Activated T-cell treated with anti-CD3 and anti-CD28 coated beads for 4 hours (primary cell): Measurements from ENCODE around the gene SMARCD2.
"Not testable (repeated sequence)": the region's sequence is repeated elsewhere in the genome, so short reads cannot be mapped to it uniquely, and the experiment has no call there.

Experiments
- DNase-seq: peaks from one replicate; pipeline ENCODE4 v3.0.0-alpha.2; 2020

The SMARCD2 gene

DNA sequence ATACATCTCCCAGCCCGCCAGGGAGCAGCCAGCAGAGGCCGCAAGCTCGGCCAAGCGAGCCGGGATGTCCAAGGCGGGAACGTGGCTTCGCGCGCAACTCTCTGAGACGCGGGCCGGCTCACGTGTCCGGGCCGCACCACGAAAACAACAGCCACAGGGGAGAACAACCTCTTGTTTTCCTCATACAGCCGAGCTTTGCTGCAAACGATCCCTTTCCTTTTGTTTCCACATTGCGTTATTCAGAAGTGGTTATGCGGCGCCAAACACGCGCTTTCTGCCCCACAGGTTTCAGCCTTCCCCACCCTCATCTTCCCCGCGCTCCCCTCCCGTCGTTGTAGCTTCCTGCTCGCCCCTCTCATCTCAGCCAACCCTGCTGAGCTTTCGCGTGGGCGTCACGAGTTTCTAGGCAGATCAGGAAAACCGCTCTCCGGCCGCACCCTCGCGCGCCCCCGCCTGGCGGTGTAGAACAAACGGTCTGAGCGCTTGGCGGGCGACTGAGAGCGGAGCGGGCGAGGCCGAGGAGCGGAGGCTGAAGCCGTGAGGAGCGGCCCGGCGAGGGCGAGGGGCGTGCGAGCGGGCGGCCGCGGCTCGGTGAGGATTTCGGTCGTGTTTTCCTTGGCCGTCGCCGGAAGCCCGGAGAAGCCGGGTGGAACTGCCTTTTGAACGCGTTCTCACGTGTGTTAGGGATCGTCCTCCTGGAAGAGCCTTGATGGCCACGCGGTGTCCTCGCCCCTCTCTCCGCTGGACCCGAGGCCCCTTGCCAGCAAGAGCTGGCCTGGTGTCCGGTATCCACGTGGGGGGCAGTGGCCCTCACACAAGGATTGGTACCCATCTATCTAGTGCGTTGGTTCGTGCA, 6.6 kb upstream of the SMARCD2 start:
- DNase-seq = peak; percentile 93

DNA sequence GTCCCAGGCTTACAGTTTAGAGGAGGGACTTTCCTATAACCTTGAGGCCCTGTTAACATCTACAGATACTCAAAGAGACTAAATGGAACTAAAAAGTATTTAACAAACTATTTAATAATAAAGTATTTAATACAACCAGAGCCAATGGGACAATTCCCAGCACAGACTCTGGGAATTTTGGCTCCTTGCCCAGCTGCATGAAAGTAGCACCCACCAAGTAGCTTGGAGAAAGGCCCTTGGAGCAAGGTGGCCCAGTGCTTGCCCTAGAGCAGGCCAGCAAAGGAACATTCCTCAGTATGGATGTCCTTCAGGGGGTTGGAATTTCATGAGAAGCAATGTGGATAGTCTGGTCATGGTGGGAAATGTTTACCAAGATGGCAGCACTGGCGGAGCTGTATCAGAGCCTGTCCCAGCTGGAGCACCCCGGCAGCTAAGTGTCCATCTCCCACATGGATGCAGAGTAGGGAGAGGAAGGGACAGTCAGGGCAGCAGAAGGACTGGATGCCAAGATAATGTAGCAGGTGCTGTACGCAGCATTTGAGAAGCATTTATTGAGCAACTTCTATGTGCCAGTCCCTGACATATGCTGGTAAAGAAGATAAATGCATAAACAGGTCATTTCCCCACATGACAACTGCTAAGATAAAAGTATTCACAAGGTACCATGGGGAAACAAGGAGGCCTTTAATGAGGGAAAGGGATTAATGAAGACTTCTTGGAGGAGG, 5.2 kb upstream of the SMARCD2 start:
- DNase-seq = no peak

DNA sequence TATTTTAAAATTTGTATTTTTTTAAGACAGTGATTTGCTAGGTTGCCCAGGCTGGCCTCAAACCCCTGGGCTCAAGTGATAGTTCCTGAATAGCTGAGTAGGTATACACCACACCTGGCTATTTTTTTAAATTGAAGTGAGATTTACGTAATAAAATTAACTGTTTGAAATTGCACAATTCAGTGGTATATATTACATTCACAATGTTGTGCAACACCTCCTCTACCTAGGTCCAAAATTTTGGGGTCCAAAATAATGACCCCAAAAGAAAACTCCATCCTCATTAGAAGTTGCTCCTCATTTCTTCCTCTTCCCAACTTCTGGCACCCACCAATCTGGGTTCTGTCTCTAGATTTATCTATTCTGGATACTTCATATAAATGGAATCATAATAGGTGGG, 3.0 kb upstream of the SMARCD2 start:
- DNase-seq = no peak

DNA sequence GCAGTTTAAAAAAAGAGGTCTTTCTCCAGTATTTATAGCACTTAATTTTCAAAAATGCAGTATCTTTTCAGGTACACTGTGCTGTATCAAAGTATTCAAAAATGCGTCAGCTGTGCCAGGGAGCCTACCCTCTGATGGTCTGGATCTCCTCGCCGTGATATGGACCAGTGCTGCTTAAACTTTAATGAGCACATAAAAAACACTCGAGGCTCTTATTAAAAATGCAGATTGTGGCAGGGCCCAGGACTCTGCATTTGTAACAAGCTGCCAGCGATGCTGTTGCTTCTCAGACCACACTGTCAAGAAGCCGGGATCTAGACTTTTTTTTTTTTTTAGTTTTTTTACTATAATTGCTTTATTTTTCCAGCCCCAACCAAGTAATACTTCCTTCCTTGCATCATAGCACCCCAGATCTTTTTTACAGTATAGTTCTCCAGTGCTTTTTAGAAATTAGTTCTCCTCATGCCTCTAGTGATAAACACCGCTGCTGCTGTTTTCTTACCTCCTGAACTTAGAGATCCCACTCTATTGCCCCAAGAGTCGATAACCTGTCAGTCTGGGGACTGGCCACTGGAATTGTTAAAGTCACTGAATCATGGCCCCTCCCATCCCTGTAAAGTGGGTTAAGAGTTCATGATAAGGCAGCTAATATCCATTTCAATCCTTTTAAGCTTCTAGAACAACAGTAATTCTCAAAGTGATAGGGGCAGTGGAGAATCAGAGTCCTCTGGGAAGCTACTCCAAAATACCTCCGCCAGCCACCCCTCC, 1.6 kb upstream of the SMARCD2 start:
- DNase-seq = no peak

DNA sequence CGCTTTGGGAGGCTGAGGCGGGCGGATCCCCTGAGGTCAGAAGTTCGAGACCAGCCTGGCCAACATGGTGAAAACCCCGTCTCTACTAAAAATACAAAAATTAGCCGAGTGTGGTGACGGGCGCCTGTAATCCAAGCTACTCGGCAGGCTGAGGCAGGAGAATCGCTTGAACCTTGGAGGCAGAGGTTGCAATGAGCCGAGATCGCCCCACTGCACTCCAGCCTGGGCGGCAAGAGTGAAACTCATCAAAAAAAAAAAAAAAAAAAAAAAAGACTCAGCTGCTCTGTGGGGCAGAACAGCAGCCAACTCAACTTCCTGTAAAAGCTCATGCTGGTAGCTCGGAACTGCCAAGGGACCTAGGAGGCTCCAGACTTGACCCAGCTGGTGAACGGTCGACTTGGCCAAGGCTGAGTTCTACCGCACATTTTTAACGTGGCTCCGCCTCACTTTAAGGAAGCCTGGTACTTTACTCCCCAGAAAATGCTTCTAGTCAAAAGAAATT, 953 bp upstream of the SMARCD2 start:
- not testable (repeated sequence) for DNase-seq

DNA sequence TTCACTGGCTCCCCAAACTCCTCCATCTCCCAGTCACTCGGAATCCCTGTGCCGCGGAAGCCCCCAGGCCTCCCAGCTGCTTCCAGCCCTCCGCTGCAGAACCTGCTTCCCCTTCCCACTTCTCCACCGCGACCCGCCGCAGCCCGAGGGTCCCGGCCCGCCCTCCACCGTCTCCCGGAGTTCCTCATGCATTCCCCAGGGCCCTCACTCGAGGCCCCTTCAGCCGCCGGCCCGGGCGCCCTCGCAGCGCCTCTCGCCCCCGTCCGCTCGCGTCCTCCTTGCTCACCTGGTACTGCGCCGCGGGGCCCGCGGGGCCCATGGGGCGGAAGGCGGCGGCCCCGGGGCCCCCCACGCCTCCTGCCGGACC, 329 bp downstream of the SMARCD2 start:
- DNase-seq = no peak

DNA sequence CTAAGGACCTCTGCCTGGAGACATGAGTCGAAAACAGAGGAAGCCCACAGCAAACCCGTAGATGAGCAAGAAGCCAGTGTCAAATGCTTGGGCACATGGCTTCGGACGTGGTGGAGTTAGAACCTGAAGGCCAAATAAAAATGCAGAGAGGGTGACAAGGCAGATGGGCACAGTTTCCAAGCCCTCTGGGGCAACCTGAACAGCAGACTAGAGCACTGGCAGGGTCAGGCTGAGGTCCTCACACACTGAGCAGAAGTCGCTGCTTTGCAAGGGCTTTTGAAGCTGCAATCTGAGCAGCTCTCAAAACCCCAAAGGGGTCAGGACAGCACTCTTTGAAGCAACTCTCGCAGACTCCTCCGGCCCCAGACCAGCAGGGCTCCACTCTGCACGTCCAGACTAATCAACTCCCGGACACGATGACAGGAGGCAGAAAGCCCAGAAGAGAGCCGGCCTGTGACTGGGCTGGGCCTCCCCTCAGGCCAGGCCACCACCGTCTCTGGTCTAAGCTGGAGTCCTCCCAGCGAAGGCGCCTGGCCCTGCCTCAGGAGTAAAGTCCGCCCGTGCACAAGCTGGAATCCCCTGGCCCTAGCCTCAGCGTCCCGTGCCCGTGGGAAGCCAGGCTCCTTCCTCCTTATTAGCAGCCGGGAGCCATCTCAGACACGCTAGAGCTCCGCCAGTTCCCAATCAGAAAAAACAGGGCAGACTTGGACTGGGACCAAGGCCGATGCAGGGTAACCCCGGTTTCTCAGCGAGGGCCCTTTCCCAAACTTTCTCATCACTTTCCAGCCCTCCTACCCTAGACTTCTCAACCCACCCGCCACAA, 924 bp downstream of the SMARCD2 start:
- no peak for DNase-seq

DNA sequence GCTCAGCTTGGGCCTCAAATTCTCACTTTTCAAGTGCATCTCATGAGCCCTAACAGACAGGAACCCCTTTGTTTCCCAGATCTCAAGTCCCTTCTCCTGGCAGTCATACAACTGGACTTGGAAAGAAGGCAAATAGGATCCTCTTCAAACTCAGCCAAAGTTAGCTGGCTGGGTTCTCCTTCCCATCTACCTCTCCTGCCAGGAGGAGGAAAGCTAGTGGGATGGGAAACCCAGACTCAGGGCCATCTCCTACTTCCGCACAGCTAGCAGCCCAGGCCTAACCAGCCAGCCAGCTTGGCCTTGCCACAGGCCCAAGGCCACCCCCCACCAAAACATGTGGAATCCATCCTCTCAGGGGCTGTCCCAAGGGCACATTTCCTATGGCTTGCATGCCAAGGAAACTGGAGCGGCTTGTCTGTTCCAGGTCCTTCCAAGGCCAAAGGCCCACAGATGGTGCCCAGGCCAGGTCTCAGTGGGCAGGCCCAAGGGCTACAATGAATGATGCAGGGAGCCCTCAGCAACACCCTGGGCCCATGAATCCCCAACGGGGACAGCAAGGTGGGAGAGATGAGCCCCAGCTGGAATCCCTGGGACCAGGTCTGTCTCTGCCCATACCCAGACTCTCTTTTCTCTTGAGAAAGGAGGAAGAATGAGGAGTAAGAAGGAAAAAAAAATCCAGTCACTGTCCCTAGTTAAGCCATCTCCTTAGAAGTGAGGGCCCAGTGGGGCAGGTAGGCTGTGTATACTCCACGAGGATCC, 1.7 kb downstream of the SMARCD2 start:
- no peak for DNase-seq

DNA sequence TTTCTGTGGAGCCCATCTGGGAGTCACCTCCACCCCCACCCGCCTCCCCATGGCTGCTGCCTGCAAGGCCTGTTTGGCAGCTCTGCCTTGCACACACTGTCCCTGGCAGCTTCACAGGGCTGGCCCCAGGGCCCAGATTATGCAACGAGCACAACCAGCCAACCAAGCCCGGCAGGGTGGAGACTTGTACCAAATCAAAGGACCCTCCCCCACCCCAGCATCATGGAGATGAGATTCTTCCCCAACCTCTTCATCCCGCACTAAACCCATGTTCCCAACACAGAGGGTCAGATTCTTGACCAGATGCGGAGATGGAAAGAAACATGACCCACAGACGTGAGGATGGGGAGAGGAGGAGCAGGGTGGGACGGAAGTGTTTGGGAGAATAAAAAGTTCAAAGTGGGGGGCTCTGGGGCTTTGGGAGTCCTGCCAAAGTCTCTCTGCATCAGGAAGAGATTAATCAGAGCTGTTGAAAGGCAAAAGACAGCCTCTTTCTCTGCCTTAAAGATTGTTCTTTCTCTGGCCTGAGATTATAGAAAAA, 3.8 kb downstream of the SMARCD2 start:
- no peak for DNase-seq

DNA sequence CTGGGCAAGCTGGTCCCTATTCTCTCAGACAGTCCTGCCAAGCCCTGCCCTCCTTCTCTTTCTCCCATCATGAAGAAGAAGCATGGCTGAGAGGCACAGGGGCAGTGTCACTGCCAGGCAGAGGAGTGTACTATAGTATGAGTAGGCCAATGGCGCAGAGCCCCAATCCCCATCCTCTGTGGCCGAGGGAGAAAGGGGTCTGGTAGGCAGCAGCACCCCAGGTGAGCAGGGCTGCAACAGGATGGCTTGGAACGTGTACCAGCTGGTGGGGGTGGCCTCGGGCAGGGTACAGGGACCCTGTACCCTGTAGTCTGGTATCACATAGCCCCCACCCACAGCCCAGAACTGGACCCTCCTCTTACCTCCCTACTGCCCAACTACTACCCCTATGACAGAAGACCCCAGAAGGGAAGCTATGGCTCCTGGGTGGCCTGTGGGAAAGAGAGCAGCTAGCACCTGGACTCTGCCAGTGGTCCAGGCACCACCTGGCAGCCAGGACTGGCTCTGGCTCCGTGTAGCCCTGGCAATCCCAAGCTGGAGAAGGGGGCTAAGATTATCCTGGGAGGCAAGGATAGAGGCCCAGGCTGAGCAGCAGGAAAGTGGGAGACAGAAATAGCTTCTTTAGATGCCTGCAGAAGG, 4.4 kb downstream of the SMARCD2 start:
- DNase-seq = no peak

DNA sequence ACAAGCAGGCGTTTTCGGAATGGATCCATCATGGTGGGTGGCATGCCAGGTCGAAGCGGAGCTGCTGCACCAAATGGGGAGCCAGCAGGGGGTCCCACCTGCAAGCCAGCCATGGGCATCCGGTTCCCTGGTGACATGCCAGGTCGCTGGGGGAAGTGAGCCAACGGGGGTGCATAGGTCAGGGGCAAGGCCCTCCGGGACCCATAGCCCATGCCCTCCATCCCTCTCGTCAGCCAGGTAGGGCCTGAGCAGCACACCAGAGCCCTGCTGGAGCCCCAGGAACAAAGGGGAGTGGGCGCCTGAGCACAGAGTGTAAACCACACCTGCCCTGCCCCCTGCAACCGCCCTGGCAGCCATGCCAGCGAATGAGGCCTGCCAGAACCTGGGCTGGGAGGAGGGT, 5.0 kb downstream of the SMARCD2 start:
- no peak for DNase-seq

DNA sequence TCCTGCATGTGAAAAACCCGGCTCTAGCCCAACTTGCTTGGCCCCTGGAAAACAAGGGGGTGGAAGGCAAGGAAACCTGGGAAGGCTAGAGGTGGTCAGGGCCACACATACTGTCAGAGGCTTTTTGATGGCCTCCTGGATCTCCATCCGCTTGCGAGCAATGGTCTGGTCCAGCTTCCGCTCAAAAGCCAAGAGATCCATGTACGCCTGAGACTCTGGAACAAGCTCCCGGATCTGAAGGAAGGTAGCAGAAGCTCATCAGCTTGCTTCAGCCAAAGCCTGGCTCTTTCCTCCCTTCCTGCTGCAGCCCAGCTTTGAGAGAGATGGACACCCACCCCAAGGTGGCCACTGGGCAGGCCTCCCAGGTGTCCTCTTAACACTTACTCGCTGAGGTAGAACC, 5.7 kb downstream of the SMARCD2 start:
- no peak for DNase-seq

DNA sequence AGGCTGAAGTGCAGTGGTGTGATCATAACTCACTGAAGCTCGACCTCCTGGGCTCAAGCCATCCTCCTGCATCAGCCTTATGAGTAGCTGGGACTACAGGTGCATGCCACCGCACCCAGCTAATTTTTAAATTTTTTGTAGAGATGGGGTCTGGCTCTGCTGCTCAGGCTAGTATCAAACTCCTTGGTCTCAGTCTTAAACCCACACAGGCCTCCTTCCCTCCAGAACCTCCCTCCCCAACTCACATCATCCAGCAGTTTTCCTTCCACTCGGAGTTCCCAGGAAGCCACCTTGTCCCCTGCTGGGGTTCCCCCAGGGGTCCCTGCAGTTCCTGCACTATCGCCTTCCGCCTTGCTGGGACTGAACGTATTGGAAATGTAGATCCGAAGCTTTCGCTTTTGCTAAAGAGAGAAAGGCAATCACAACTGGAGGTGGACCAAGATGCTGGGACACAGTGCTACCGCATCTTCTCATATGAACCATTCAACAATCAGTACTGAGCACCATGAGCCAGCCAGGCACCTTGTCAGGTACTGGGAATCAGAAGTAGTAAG, 7.2 kb downstream of the SMARCD2 start:
- no peak for DNase-seq

DNA sequence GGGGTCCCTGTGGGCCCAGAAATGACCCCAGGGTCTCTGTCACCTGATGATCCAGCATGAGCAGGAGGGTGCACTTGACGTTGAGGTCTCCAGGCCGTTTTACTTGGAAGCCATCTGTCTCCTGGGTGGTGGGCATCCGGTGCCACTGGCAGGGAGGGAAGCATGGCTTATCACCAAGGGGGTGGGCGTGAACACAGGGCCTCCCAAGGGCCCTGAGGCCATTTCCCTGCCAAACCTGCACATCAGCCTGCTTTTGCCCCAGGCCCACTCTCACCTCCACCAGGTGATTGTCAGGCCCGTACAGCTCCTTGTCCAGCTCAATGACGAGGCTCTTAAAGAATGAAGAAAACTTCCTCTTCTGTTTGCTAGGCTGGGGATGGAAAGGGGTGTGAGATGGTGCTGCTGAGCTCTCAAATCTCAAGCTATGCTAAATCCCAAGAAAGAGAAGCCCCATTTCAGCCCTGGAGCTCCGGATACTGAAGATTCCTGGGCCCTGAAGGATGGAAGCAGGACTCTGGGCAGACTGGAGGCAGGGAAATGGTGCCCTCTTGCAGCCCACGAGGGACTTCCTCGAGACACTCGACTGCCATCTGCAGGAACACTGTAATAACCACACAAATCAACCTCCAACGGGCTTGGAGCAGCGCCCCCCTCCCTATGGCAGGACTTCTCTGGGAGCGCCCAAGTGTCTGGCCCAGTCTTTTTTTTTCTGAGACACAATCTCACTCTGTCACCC, 7.9 kb downstream of the SMARCD2 start:
- no peak for DNase-seq

DNA sequence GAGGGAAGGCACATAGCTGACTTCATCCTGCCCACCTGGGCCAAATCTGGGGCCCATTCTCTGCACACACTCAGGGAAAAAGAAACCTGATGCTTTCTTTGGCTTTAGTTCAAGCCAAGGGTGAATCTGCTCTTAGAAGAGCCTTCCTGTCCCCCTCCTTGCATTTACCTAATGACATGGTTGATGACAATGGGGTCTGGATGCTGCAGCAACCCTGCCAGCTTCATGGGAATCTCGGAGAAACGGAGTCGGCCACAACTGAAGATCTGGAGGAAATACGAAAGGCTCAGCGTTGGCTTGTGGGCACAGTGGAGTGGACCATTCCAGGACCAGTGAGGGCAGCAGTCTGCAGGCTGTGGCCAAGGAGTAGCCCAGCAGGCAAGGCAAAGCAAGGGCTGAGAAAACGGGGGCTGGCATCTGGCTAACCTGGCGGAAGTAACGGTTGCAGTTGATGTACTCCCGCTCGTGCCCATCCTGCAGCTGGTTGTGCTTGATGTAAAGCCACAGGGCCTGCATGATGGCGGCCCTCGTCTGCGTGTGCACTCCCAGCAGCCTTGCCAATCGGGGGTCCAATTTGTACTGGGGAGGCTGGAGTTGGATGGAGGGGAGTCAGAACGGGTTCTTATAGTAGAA, 8.6 kb downstream of the SMARCD2 start:
- DNase-seq = no peak

DNA sequence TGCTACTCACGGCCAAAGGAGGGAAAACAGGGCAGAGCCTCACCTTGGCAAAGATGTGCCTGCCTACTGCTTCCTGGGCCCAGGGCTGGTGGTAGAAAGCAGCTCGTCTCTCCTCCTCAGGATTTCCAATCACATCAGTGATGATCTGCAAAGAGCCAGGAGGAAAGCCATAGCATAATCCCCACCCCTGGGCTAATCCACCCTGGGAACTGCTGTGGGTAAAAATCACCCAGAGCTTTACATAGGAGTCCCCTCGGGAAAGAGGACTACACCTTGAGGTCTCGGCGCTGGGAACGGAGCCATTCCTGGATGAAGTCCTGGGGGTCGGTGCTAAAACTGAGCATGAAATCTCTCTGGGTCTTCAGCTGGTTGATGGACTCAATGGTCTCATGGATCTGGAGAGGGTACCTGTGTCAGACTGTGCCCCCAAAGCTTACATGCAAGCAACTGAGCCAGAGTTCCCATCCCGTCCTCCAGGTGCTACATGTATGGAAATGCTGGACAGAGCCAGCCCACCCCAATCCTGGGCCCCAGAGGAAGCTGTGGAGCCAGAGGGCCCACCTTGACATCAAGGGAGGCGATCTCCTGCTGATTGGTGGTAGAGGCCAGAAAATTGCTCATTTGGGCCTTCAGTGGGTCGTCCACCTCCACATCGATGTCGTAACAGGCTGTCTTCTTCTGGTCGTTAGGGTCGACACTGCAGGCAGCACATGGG, 9.3 kb downstream of the SMARCD2 start:
- no peak for DNase-seq

DNA sequence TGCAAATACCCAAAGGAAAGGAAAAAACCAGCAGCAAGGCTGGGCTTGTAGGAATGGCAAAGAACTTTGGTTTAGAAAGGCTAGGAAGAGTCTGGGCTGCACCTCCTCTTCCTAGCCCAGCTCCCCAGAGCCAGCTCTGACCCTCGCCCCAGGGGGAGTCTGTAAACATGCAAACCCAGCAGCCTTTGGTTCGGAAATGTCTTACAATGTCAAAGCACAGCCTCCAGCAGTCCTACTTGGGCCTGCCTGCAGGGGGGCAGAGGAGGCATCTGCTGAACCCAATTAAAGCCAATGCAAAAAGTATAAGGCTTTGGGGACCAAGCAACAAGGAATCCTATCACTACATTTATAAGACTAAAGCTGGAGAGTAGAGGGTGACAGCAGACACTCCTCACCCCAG, 10.0 kb downstream of the SMARCD2 start:
- DNase-seq = no peak

DNA sequence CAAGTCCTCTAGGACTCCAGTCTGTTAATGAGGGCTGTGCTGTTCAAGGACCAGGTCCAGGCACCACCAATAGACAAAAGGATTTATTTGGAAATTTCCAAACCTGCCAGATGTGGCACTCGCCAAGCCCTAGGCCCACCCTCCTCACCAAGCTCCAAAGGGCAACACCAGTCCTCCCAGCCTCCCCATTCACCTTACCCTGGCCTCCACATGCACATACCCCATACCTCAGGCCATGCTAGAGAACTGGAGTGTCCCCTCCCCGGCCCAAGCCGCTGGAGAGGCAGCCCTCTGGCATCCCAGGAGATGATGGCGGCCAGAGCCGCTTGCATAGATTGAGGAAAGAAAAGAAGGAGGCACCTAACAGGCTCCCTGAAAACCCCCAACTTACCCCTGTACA, 10.5 kb downstream of the SMARCD2 start:
- DNase-seq = no peak

DNA sequence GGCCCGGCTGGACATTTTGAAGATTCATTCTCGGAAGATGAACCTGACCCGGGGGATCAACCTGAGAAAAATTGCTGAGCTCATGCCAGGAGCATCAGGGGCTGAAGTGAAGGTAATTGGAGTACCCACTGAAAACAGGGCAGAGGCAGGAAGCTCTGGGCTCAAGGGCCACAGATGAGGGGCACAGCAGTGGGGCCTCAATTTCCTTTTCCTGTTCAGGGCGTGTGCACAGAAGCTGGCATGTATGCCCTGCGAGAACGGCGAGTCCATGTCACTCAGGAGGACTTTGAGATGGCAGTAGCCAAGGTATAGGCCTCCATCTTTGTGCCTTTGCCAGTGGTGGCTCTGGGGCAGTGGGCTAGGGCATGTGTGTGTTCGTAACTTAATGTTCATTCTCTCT, 11.0 kb downstream of the SMARCD2 start:
- no peak for DNase-seq
